ENCODE data around the gene MYL1. TPM values are rescaled to one million over a fixed set of nuclear protein-coding genes. Genes with fewer than 3 reads are reported as not detected.

The MYL1 gene
- total RNA-seq, 1 experiment from 2014 or later: not detected

DNA sequence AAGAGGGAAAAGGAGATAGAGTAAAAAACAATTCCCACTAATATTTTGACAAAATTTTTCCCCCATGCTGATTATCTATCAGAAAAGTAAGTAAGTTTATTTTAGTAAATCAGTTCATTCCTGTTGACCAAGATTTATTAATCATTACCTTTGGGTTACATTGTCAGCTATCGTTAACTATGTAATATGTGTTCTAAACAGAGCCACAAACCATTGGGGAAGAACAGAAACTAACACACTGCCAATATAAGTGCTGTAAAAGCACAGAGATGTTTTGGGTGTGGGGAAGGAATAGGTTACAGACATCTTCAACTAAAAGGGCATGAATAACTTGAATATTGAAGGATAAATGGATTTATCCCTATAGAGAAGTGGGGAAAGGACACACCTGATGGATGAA lies 47.3 kb downstream of the MYL1 start:
- DNase-seq (ENCODE audit: low spot score): no peak

DNA sequence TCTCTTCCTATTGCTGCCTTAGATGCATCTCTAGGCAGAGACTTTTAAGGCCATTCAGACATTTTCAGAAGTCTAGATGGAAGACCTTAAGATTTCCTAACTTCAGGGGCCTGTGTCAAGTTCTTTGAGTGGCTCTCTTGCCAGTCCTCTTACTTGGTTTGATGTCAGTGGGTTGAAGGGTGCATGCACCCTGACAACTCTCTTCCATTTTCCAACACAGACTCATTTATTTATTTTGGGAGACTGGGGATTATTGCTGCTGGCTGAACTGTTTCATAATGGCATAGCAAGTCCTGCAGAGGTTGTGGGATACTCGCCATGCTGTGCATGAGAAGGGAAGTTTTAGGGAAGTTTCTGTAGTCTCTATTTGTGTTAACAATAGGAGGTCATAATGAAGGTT lies 50.7 kb downstream of the MYL1 start:
- DNase-seq (ENCODE audit: low spot score): no peak

DNA sequence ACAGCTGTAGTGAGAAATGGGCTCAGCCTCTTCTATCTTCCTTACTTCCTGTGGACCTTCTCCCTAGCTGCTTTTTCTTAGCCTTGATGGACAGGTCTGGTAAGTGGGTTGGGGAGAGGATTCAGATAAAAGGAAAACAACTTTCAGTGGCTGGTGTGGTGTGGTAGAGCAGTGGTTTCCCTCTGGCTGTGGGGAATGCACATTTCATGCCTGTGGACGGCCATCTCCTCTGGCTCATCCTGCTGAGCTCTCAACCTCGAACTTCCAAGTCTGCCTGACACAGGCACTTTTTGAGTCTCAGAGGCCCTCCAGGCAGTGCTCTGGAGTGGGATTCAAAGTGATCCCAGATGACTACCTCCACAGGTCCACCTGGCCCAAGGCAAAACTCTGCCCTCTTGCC lies 51.1 kb downstream of the MYL1 start:
- DNase-seq (ENCODE audit: low spot score): no peak

DNA sequence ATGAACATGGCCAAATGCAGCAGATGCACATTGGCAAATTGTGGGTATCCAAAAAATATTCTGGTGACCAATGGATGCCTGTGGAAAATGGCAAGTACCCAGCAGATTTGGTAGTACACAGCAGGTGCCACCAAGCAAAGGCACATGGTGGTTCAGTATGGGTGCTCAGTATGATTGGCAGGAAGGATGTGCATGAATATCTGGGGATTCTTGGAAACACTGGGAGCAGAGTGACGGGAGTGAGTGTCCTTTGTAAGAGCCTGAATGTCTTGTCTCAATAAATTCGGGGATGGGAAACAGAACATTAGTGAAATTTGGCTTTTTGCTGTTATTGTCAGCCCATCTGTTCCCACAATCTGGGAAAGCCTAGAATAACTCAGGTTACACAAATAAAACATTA lies 52.9 kb downstream of the MYL1 start:
- no peak for DNase-seq (ENCODE audit: low spot score)

DNA sequence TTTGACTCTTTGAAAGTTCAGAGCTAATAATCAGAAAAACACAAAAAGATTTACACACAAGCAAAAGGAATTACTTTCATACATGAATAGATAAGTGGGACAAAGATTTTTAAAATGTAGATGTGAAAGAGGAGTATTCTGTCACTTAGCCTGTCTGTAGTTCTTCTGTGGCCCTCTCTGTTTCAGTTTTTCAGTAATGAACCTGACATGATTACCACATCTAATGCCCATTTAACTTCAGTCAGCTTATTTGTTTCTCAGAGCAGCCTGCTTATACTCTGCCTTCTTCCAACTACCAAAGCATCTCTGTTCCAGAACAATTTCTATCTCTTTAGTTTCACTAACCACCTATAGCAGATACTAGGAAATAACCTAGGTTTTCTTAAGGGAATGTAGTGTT lies 55.3 kb downstream of the MYL1 start:
- no peak for DNase-seq (ENCODE audit: low spot score)

DNA sequence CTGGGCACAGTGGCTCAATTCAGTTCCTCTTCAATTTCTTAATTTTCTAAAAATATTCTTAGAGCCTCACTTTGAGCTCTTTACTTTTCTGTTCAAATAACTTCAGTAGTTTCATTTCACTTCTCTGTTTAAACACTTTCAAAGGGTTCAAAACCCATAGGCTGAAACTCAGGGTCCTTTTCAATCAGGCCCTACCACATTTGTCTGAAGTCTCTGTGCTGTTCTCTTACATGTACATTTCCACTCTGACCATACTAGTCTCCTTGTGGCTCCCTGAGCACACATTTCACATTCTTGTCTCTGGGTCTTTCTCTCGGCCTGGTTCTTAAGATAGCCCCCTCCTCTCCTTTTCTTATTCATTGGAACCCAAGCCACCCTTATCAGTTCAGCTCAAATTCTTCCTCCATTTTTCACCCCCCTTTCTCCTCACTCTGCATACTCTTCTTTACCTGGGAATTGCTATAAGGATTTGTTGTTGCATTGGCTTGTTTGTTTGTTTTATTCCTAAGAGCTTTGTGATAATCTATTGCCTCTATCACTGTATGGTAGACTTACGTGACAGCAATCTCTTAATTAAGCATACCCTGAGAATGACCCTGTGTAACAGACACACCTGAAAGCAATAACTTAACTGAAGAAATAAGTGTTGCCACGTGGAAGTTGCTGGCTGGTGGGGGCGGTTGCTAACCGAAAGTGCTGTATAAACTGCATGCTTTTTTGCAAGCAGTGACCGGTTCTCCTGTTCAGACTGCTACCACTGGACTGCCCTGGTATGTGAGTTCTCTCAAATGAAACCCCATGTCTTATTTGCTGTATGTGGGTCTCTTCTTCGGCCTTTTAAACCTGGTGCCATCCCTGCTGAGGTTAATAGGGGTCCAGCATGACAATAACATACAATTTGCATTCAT lies 62.0 kb downstream of the MYL1 start:
- DNase-seq (ENCODE audit: low spot score): no peak

DNA sequence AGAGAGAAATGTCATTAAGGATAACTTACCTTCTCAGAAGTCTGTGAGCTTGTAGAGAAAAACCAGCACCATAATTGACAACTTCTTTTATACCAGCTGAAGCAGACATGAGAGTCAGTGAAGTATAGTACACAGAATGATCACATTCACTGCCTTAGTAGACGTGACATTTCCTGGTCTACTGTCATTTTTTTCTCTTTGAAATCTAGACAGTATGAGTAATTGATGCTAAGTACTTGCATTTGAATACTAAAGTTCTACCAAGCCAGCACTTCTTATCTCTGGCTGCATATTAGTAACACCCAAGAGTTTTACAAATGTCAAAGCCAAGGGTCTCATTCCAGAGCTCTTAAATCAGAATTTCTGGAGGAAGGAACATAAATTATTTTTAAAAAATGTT lies 64.4 kb downstream of the MYL1 start:
- no peak for DNase-seq (ENCODE audit: low spot score)

Other genes with a start within 250 kb of the MYL1 start
- gene KANSL1L, start 143.8 kb downstream of the MYL1 start, total RNA-seq (2014; rRNA removed; shearing (Covaris generic)): 2.3 and 5.4 TPM in 2 replicates
- gene ACADL, start 89.7 kb downstream of the MYL1 start, total RNA-seq (2014; rRNA removed; shearing (Covaris generic)): 0.48 TPM in 1 of 2 replicates, not detected in the other
- 42.6 and 46.5 TPM in 2 replicates for gene LANCL1, start 161.6 kb upstream of the MYL1 start, total RNA-seq (2014; rRNA removed; shearing (Covaris generic))
- gene CPS1, start 241.4 kb upstream of the MYL1 start, total RNA-seq (2014; rRNA removed; shearing (Covaris generic)): 19.3 and 30.4 TPM in 2 replicates